Measurements from ENCODE around the gene DHRSX.

The DHRSX gene

GRCh38 chrX:2409796-2410195 lies 91.0 kb downstream of the DHRSX start:
- ChIA-PET POLR2A (no interaction called here), CTCF (no interaction called here)
- no peak for TF ChIP-seq CTCF (IDR thresholded peaks at IDR 0.05; ENCODE audit: control extremely low read depth, extremely low read depth, low read depth, missing control alignments)
- DNase-seq (ENCODE audit: extremely low spot score) = no peak

GRCh38 chrX:2408856-2409255 lies 91.9 kb downstream of the DHRSX start:
- ChIA-PET CTCF (no interaction called here), POLR2A (no interaction called here)
- DNase-seq (ENCODE audit: extremely low spot score) = no peak
- no peak for TF ChIP-seq CTCF (IDR thresholded peaks at IDR 0.05; ENCODE audit: control extremely low read depth, extremely low read depth, low read depth, missing control alignments)

- TF ChIP-seq CTCF (IDR thresholded peaks at IDR 0.05; ENCODE audit: control extremely low read depth, extremely low read depth, low read depth, missing control alignments) = no peak
- DNase-seq (ENCODE audit: extremely low spot score) = no peak
- CTCF ChIA-PET = no interaction called here
- POLR2A ChIA-PET = no interaction called here
These were observed 93.8 kb downstream of the DHRSX start for GRCh38 chrX:2406891-2407518.

- ChIA-PET POLR2A (no interaction called here), CTCF (no interaction called here)
- no peak for TF ChIP-seq CTCF (IDR thresholded peaks at IDR 0.05; ENCODE audit: control extremely low read depth, extremely low read depth, low read depth, missing control alignments)
- no peak for DNase-seq (ENCODE audit: extremely low spot score)
These were observed 96.0 kb downstream of the DHRSX start for GRCh38 chrX:2404776-2405175.

GRCh38 chrX:2402361-2402690 lies 98.5 kb downstream of the DHRSX start:
- POLR2A ChIA-PET = no interaction called here
- CTCF ChIA-PET = no interaction called here
- DNase-seq (ENCODE audit: extremely low spot score) = no peak
- no peak for TF ChIP-seq CTCF (IDR thresholded peaks at IDR 0.05; ENCODE audit: control extremely low read depth, extremely low read depth, low read depth, missing control alignments)

- ChIA-PET POLR2A (no interaction called here), CTCF (no interaction called here)
- no peak for TF ChIP-seq CTCF (IDR thresholded peaks at IDR 0.05; ENCODE audit: control extremely low read depth, extremely low read depth, low read depth, missing control alignments)
- no peak for DNase-seq (ENCODE audit: extremely low spot score)
These were observed 99.0 kb downstream of the DHRSX start for GRCh38 chrX:2401590-2402360.

Measured in GM10248 (cell line).